Smooth muscle cell (in vitro differentiated cells): ENCODE measurements around the gene ASB9. TPM values are rescaled to one million over a fixed set of nuclear protein-coding genes. Genes with fewer than 3 reads are reported as not detected.

Experiments used
- DNase-seq: peaks from one replicate; lab custom pipeline; 2025; ENCODE audit not compliant: unreplicated experiment; lab: John Stamatoyannopoulos, UW
- H2AFZ ChIP-seq: fragments of 200-600 bp; sonication (generic); 2 replicates; pipeline ENCODE4 v1.6.0; 2016; ENCODE audit warnings: antibody characterized with exemption, low read depth, mild to moderate bottlenecking
- H3F3A ChIP-seq: fragments of 200-600 bp; sonication (generic); 2 replicates; pipeline ENCODE4 v1.6.0; 2017; ENCODE audit warnings: antibody characterized with exemption, low read depth
- H3K27ac ChIP-seq: fragments of 200-600 bp; sonication (generic); 2 replicates; pipeline ENCODE4 v1.5.1; 2016; ENCODE audit warnings: low read depth, mild to moderate bottlenecking
- H3K27me3 ChIP-seq: fragments of 200-600 bp; sonication (generic); 2 replicates; pipeline ENCODE4 v1.6.1; 2016; ENCODE audit warnings: low read depth, mild to moderate bottlenecking
- H3K36me3 ChIP-seq: fragments of 200-600 bp; sonication (generic); 2 replicates; pipeline ENCODE4 v1.5.1; 2016; ENCODE audit warnings: low read depth
- H3K4me1 ChIP-seq: fragments of 200-600 bp; sonication (generic); 2 replicates; pipeline ENCODE4 v1.5.1; 2016; ENCODE audit warnings: low read depth
- H3K4me2 ChIP-seq: fragments of 200-600 bp; sonication (generic); 2 replicates; pipeline ENCODE4 v1.6.0; 2016; ENCODE audit warnings: mild to moderate bottlenecking
- H3K4me3 ChIP-seq: fragments of 200-600 bp; sonication (generic); 2 replicates; pipeline ENCODE4 v1.5.1; 2016; ENCODE audit warnings: mild to moderate bottlenecking
- H3K79me2 ChIP-seq: fragments of 200-600 bp; sonication (generic); 2 replicates; pipeline ENCODE4 v1.6.0; 2016; ENCODE audit warnings: low read depth, mild to moderate bottlenecking
- H3K9ac ChIP-seq: fragments of 200-600 bp; sonication (generic); 2 replicates; pipeline ENCODE4 v1.6.0; 2016; ENCODE audit warnings: low read depth
- H3K9me3 ChIP-seq: fragments of 200-600 bp; sonication (generic); replicated peaks from 2 replicates; pipeline ENCODE4 v1.5.1; 2016; ENCODE audit warnings: low read depth
- H4K20me1 ChIP-seq: fragments of 200-600 bp; sonication (generic); 2 replicates; pipeline ENCODE4 v1.6.0; 2016; ENCODE audit warnings: low read depth
- CTCF ChIP-seq: fragments of 200-600 bp; sonication (generic); IDR thresholded peaks from 2 replicates; pipeline ENCODE4 v1.5.1; 2017; ENCODE audit warnings: borderline replicate concordance, mild to moderate bottlenecking, antibody characterized with exemption; ENCODE audit not compliant: insufficient read depth, poor library complexity, severe bottlenecking
- WGBS: methylation state at CpG from one replicate; pipeline ENCODE4 v1.1.7; 2016; ENCODE audit warnings: low lambda C conversion rate; 5-methylcytosine and 5-hydroxymethylcytosine counted together
- polyA plus RNA-seq: library from polyadenylated mRNA; unstranded; fragments of >200 nt; fragmentation: Nextera tagmentation; extraction: Ambion mirVana; gene quantifications from 2 replicates; pipeline ENCODE4 v1.2.1, GENCODE V29; 2016
- total RNA-seq: library from RNA; depleted of rRNA; stranded (reverse); fragments of >200 nt; gene quantifications from 2 replicates; pipeline ENCODE4 v1.2.3, GENCODE V29; 2014

ASB9 gene
- total and polyA plus RNA-seq, 2 experiments from 2014 or later = 0.39 TPM; not detected in 1

- Histone ChIP-seq H4K20me1 (no peaks in the 10 kb centered on the region), H3K36me3 (no peaks in the 10 kb centered on the region), H3K9me3 (no peaks in the 10 kb centered on the region), H3K79me2 (no peaks in the 10 kb centered on the region), H3K4me2 (no peak overlapping the region), H3F3A (no peaks in the 10 kb centered on the region), H3K4me3 (no peak overlapping the region), H2AFZ (no peak overlapping the region), H3K4me1 (no peaks in the 10 kb centered on the region), H3K27me3 (no peaks in the 10 kb centered on the region), H3K27ac (no peak overlapping the region), H3K9ac (no peak overlapping the region)
- no peak for DNase-seq
- TF ChIP-seq CTCF = no peak
- WGBS = 36% methylated on average over 3 of the region's 3 CpGs
Measured at GRCh38 chrX:15233416-15234015, 36.4 kb downstream of the ASB9 start.

GRCh38 chrX:15224747-15225146 lies 45.1 kb downstream of the ASB9 start:
- no peak for TF ChIP-seq CTCF
- H3K9me3 ChIP-seq = no peaks in the 10 kb centered on the region
- H3K4me1 ChIP-seq = no peaks in the 10 kb centered on the region
- 89% methylated on average over 1 of the region's 1 CpG for WGBS
- H3K36me3 ChIP-seq = no peaks in the 10 kb centered on the region
- DNase-seq = no peak
- H3F3A ChIP-seq = no peaks in the 10 kb centered on the region
- H3K27ac ChIP-seq = no peak overlapping the region
- H3K4me3 ChIP-seq = no peak overlapping the region
- no peak overlapping the region for H3K9ac ChIP-seq
- H3K4me2 ChIP-seq = no peak overlapping the region
- H3K79me2 ChIP-seq = no peaks in the 10 kb centered on the region
- H2AFZ ChIP-seq = no peak overlapping the region
- H4K20me1 ChIP-seq = no peaks in the 10 kb centered on the region
- no peaks in the 10 kb centered on the region for H3K27me3 ChIP-seq

GRCh38 chrX:15221321-15221720 lies 48.6 kb downstream of the ASB9 start:
- H3K4me2 ChIP-seq = no peak overlapping the region
- no peaks in the 10 kb centered on the region for H3K9me3 ChIP-seq
- no peaks in the 10 kb centered on the region for H3F3A ChIP-seq
- H3K27me3 ChIP-seq = no peaks in the 10 kb centered on the region
- DNase-seq = no peak
- no peaks in the 10 kb centered on the region for H3K36me3 ChIP-seq
- TF ChIP-seq CTCF = no peak
- H3K27ac ChIP-seq = no peak overlapping the region
- no peak overlapping the region for H2AFZ ChIP-seq
- H3K4me1 ChIP-seq = no peaks in the 10 kb centered on the region
- H3K4me3 ChIP-seq = no peak overlapping the region
- no peaks in the 10 kb centered on the region for H3K79me2 ChIP-seq
- H4K20me1 ChIP-seq = no peaks in the 10 kb centered on the region
- no peak overlapping the region for H3K9ac ChIP-seq

GRCh38 chrX:15217161-15217560 lies 52.7 kb downstream of the ASB9 start:
- TF ChIP-seq CTCF = no peak
- 56% methylated on average over 1 of the region's 1 CpG for WGBS

More at GRCh38 chrX:15217161-15217560, 52.7 kb downstream of the ASB9 start:
- Histone ChIP-seq H3K27ac (no peak overlapping the region), H3F3A (no peaks in the 10 kb centered on the region), H3K4me2 (no peak overlapping the region), H3K36me3 (no peaks in the 10 kb centered on the region), H3K79me2 (no peaks in the 10 kb centered on the region), H3K9ac (no peak overlapping the region), H3K4me1 (no peaks in the 10 kb centered on the region), H2AFZ (no peak overlapping the region), H3K9me3 (no peaks in the 10 kb centered on the region), H3K4me3 (no peak overlapping the region), H3K27me3 (no peaks in the 10 kb centered on the region), H4K20me1 (no peaks in the 10 kb centered on the region)
- DNase-seq = no peak
